ENCODE results near the gene ZNF766.

- no peak for TF ChIP-seq CTCF (conservative IDR thresholded peaks at IDR 0.05; ENCODE audit: low read length)
- no peak for TF ChIP-seq EZH2phosphoT487 (IDR thresholded peaks at IDR 0.05; ENCODE audit: borderline replicate concordance, low read depth, low read length)
These were observed 53.0 kb downstream of the ZNF766 start for GRCh38 chr19:52322429-52322828.
